NT2/D1 (cell line): ENCODE results near the gene KDM4C.

ENCODE experiments used
- SUZ12 ChIP-seq: IDR thresholded peaks from 2 replicates; pipeline ENCODE4 v1.6.1; 2011; ENCODE audit not compliant: insufficient read length, insufficient read depth; ENCODE audit errors: extremely low read depth
- ZNF274 ChIP-seq: IDR thresholded peaks from 2 replicates; pipeline ENCODE4 v1.6.1; 2011; ENCODE audit warnings: mild to moderate bottlenecking, low read depth, low read length

GRCh38 chr9:6927838-6928237, 170.1 kb downstream of the KDM4C start:
- TF ChIP-seq ZNF274 (no peak), SUZ12 (no peak)
